Liver (tissue), 3 donors: ENCODE data around the gene PATE1.

Experiments used
- ATF3 ChIP-seq: IDR thresholded peaks from 2 replicates; pipeline ENCODE4 v1.6.1; 2016; ENCODE audit warnings: antibody characterized with exemption
- CTCF ChIP-seq: fragments of 150-350 bp; IDR thresholded peaks from 2 replicates; pipeline ENCODE4 v1.5.1; 2017; ENCODE audit warnings: improper control_type of control experiment, low read depth, low read length; ENCODE audit not compliant: missing input control
- EGR1 ChIP-seq, 2 donors: IDR thresholded peaks; 2 replicates each; pipeline ENCODE4 v1.6.1; 2016 to 2018; ENCODE audit warnings: antibody characterized with exemption in 2 of 2, low read depth in 2 of 2
- FOXA1 ChIP-seq: IDR thresholded peaks from 2 replicates; pipeline ENCODE4 v1.6.1; 2016; ENCODE audit warnings: antibody characterized with exemption
- GABPA ChIP-seq, 2 donors: IDR thresholded peaks in 1 of 2; conservative IDR thresholded peaks in 1 of 2; 2 replicates each; pipeline ENCODE4 v1.6.1; 2016; ENCODE audit warnings: antibody characterized with exemption in 2 of 2, mild to moderate bottlenecking in 1 of 2, moderate library complexity in 1 of 2
- HNF4A ChIP-seq, 2 donors: conservative IDR thresholded peaks; 2 replicates each; pipeline ENCODE4 v1.6.1; 2016; ENCODE audit warnings: antibody characterized with exemption in 2 of 2, mild to moderate bottlenecking in 2 of 2
- JUND ChIP-seq, 2 donors: IDR thresholded peaks; 2 replicates each; pipeline ENCODE4 v1.6.1; 2016; ENCODE audit warnings: antibody characterized with exemption in 2 of 2
- MAX ChIP-seq: IDR thresholded peaks from 2 replicates; pipeline ENCODE4 v1.6.1; 2016; ENCODE audit warnings: antibody characterized with exemption
- RAD21 ChIP-seq, 2 donors: IDR thresholded peaks; 2 replicates each; pipeline ENCODE4 v1.6.1; 2016; ENCODE audit warnings: antibody characterized with exemption in 2 of 2, mild to moderate bottlenecking in 2 of 2
- REST ChIP-seq: IDR thresholded peaks from 2 replicates; pipeline ENCODE4 v1.6.1; 2016; ENCODE audit warnings: antibody characterized with exemption, mild to moderate bottlenecking
- RXRA ChIP-seq, 2 donors: IDR thresholded peaks; 2 replicates each; pipeline ENCODE4 v1.6.1; 2017 to 2018; ENCODE audit warnings: antibody characterized with exemption in 2 of 2, mild to moderate bottlenecking in 1 of 2
- TAF1 ChIP-seq: conservative IDR thresholded peaks from 2 replicates; pipeline ENCODE4 v1.6.1; 2016; ENCODE audit warnings: antibody characterized with exemption, mild to moderate bottlenecking
- donor health status: healthy.
- donor health status: healthy.

- no peak for TF ChIP-seq CTCF
- no peak for TF ChIP-seq TAF1
- TF ChIP-seq ATF3 = no peak
- no peak for TF ChIP-seq JUND (IDR thresholded peaks at IDR 0.05)
- TF ChIP-seq MAX = no peak
- TF ChIP-seq HNF4A (conservative IDR thresholded peaks at IDR 0.05) = no peak
- no peak for TF ChIP-seq RXRA (IDR thresholded peaks at IDR 0.05)
- no peak for TF ChIP-seq FOXA1
- TF ChIP-seq EGR1 (IDR thresholded peaks at IDR 0.05; ENCODE audit: low read depth in 2 of 2) = no peak
- TF ChIP-seq REST = no peak
- peak in 1 of 2 donors; percentile 32 for TF ChIP-seq RAD21 (IDR thresholded peaks at IDR 0.05)
- no peak for TF ChIP-seq GABPA (IDR thresholded peaks at IDR 0.05 in 1 of 2, conservative IDR thresholded peaks at IDR 0.05 in 1 of 2)
Observed at GRCh38 chr11:125724125-125724524, 22.0 kb upstream of the PATE1 start.
